MM.1S (cell line): ENCODE data around the gene IRF6.

Experiments used
- DNase-seq: peaks from one replicate; pipeline ENCODE4 v3.0.0-alpha.2; 2015
- H2AFZ ChIP-seq: fragments of 300-600 bp; sonication (generic); 2 replicates; pipeline ENCODE4 v1.6.0; 2016; ENCODE audit warnings: antibody characterized with exemption, low read length
- H3F3A ChIP-seq: fragments of 300-600 bp; sonication (generic); 2 replicates; pipeline ENCODE4 v1.6.1; 2016; ENCODE audit warnings: mild to moderate bottlenecking, antibody characterized with exemption, low read length, moderate library complexity, mixed read lengths; ENCODE audit not compliant: insufficient read depth
- H3K27ac ChIP-seq: fragments of 300-600 bp; sonication (generic); 2 replicates; pipeline ENCODE4 v1.5.1; 2016; ENCODE audit warnings: mild to moderate bottlenecking, low read length
- H3K27me3 ChIP-seq: fragments of 300-600 bp; sonication (generic); replicated peaks from 2 replicates; pipeline ENCODE4 v1.6.0; 2016; ENCODE audit warnings: low read length; ENCODE audit not compliant: insufficient read depth
- H3K36me3 ChIP-seq: fragments of 300-600 bp; sonication (generic); replicated peaks from 2 replicates; pipeline ENCODE4 v1.6.1; 2016; ENCODE audit warnings: mild to moderate bottlenecking, low read length, mixed read lengths; ENCODE audit not compliant: insufficient read depth
- H3K4me1 ChIP-seq: fragments of 300-600 bp; sonication (generic); 2 replicates; pipeline ENCODE4 v1.6.1; 2016; ENCODE audit warnings: low read length, mixed read lengths
- H3K4me2 ChIP-seq: fragments of 300-600 bp; sonication (generic); 2 replicates; pipeline ENCODE4 v1.6.0; 2016; ENCODE audit warnings: low read depth, low read length
- H3K4me3 ChIP-seq: fragments of 300-600 bp; sonication (generic); 2 replicates; pipeline ENCODE4 v1.5.1; 2016; ENCODE audit warnings: low read length, mixed read lengths
- H3K79me2 ChIP-seq: fragments of 300-600 bp; sonication (generic); 2 replicates; pipeline ENCODE4 v1.6.1; 2016; ENCODE audit warnings: mixed run types, low read length, mixed read lengths
- H3K9ac ChIP-seq: fragments of 300-600 bp; sonication (generic); 2 replicates; pipeline ENCODE4 v1.6.1; 2016; ENCODE audit warnings: low read length, mixed read lengths
- H3K9me2 ChIP-seq: fragments of 300-600 bp; sonication (generic); replicated peaks from 2 replicates; pipeline ENCODE4 v1.6.1; 2016; ENCODE audit warnings: mild to moderate bottlenecking, low read length, mixed read lengths; ENCODE audit not compliant: insufficient read depth
- H3K9me3 ChIP-seq: fragments of 300-600 bp; sonication (generic); replicated peaks from 2 replicates; pipeline ENCODE4 v1.6.1; 2016; ENCODE audit warnings: mild to moderate bottlenecking, low read length, mixed read lengths; ENCODE audit not compliant: insufficient read depth
- H4K20me1 ChIP-seq: fragments of 300-600 bp; sonication (generic); 2 replicates; pipeline ENCODE4 v1.6.1; 2016; ENCODE audit warnings: mild to moderate bottlenecking, low read length, moderate library complexity, mixed read lengths; ENCODE audit not compliant: insufficient read depth
- CTCF ChIP-seq: fragments of 300-600 bp; sonication (generic); IDR thresholded peaks from 2 replicates; pipeline ENCODE4 v1.5.1; 2016; ENCODE audit warnings: antibody characterized with exemption, low read length, mixed read lengths
- EZH2 ChIP-seq: fragments of 300-600 bp; sonication (generic); optimal IDR thresholded peaks from 2 replicates; pipeline ENCODE3; 2017; ENCODE audit warnings: low read depth, mild to moderate bottlenecking, antibody characterized with exemption, low read length, mixed read lengths
- EZH2phosphoT487 ChIP-seq: fragments of 300-600 bp; sonication (generic); IDR thresholded peaks from 2 replicates; pipeline ENCODE4 v1.6.1; 2018; ENCODE audit warnings: antibody characterized with exemption, low read length

IRF6 gene

GRCh38 chr1:209854196-209854595 is 48.3 kb upstream of the IRF6 start:
- Histone ChIP-seq H3K9ac (no peak overlapping the region), H3K36me3 (0 out of 2 replicates have a peak, but pooled peaks cover 9% of the 10 kb centered on the region), H3F3A (no peaks in the 10 kb centered on the region), H3K4me3 (no peak overlapping the region), H3K27me3 (no peaks in the 10 kb centered on the region), H2AFZ (no peak overlapping the region), H3K9me3 (no peaks in the 10 kb centered on the region), H3K9me2 (no peaks in the 10 kb centered on the region), H4K20me1 (no peaks in the 10 kb centered on the region), H3K79me2 (no peaks in the 10 kb centered on the region), H3K4me1 (no peaks in the 10 kb centered on the region), H3K27ac (no peak overlapping the region), H3K4me2 (no peak overlapping the region)
- DNase-seq: no peak
- TF ChIP-seq CTCF: no peak
- TF ChIP-seq EZH2: no peak
- no peak for TF ChIP-seq EZH2phosphoT487

GRCh38 chr1:209853676-209854075 is 47.7 kb upstream of the IRF6 start:
- H3K4me2 ChIP-seq: no peak overlapping the region
- H3K79me2 ChIP-seq: no peaks in the 10 kb centered on the region
- no peaks in the 10 kb centered on the region for H3F3A ChIP-seq
- no peak overlapping the region for H2AFZ ChIP-seq
- no peak for TF ChIP-seq CTCF
- TF ChIP-seq EZH2: no peak
- no peak for TF ChIP-seq EZH2phosphoT487
- H3K9me2 ChIP-seq: no peaks in the 10 kb centered on the region
- H3K9me3 ChIP-seq: no peaks in the 10 kb centered on the region
- H3K4me3 ChIP-seq: no peak overlapping the region
- 0 out of 2 replicates have a peak, but pooled peaks cover 9% of the 10 kb centered on the region for H3K36me3 ChIP-seq
- H3K27me3 ChIP-seq: no peaks in the 10 kb centered on the region
- no peak for DNase-seq
- no peak overlapping the region for H3K27ac ChIP-seq
- H4K20me1 ChIP-seq: no peaks in the 10 kb centered on the region
- H3K4me1 ChIP-seq: no peaks in the 10 kb centered on the region
- H3K9ac ChIP-seq: no peak overlapping the region

GRCh38 chr1:209850342-209850979 is 44.5 kb upstream of the IRF6 start:
- peaks cover 13% of the 10 kb centered on the region; the same call in 1 of the 2 replicates for H3K36me3 ChIP-seq
- no peak for TF ChIP-seq EZH2phosphoT487
- TF ChIP-seq EZH2: no peak
- peak; percentile 66 for TF ChIP-seq CTCF
- H3F3A ChIP-seq: no peaks in the 10 kb centered on the region
- H2AFZ ChIP-seq: no peak overlapping the region
- H3K4me2 ChIP-seq: no peak overlapping the region
- H3K9me2 ChIP-seq: no peaks in the 10 kb centered on the region
- H3K4me1 ChIP-seq: no peaks in the 10 kb centered on the region
- H4K20me1 ChIP-seq: no peaks in the 10 kb centered on the region
- 0 out of 2 replicates have a peak, but pooled peaks cover 6% of the 10 kb centered on the region for H3K79me2 ChIP-seq
- peak; percentile 37 for DNase-seq
- no peak overlapping the region for H3K4me3 ChIP-seq
- H3K27me3 ChIP-seq: no peaks in the 10 kb centered on the region
- H3K9me3 ChIP-seq: no peaks in the 10 kb centered on the region
- H3K27ac ChIP-seq: no peak overlapping the region
- no peak overlapping the region for H3K9ac ChIP-seq
